K562 (cell line): Measurements from ENCODE around the gene CDHR2. TPM values are rescaled to one million over a fixed set of nuclear protein-coding genes. Genes with fewer than 3 reads are reported as not detected.

Source experiments
- ATAC-seq: fragments of 200-7000 bp; cut with Tn5 transposase; 3 replicates; pipeline ENCODE4 v1.9.1; 2020; ENCODE audit warnings: moderate library complexity
- BruUV-seq: library from RNA; stranded (reverse); fragments of 400-500 nt; replicated peaks from 2 replicates; lab custom pipeline; 2021; lab: Mats Ljungman, UMichigan
- CTCF ChIA-PET: fragments of 300-600 bp; formaldehyde crosslinking; extraction: SDS; loops from one replicate; lab custom pipeline; 2021; ENCODE audit warnings: low intra/inter-chr PET ratio; lab: Yijun Ruan, JAX
- POLR2A ChIA-PET: fragments of 300-600, 350-650 bp; sonication (Branson Sonifier 250); formaldehyde crosslinking; extraction: SDS; loops from one replicate; lab custom pipeline; 2021; ENCODE audit warnings: antibody characterized with exemption, inconsistent platforms; lab: Yijun Ruan, JAX
- DNase-seq, 4 experiments: peaks; one replicate each; pipeline versions ENCODE4 v3.0.0 to v3.0.0-alpha.2; 2011 to 2018; ENCODE audit warnings: low spot score in 3 of 4, mixed read lengths in 3 of 4; ENCODE audit errors: extremely low read depth in 1 of 4
- FAIRE-seq: peaks from 2 replicates; lab custom pipeline; 2011; peaks lifted over from hg19 to GRCh38; lab: Jason Lieb, UNC
- H2AFZ ChIP-seq: 2 replicates; pipeline ENCODE4 v1.6.0; 2011; ENCODE audit warnings: low read depth, low read length, control low read depth, inconsistent platforms
- H3K27ac ChIP-seq: fragments of 200-600 bp; 3 replicates; pipeline ENCODE4 v1.8.0; 2011; ENCODE audit warnings: low read depth, mild to moderate bottlenecking, control low read depth, inconsistent platforms, low read length, moderate library complexity, mixed read lengths; ENCODE audit errors: extremely low read depth
- H3K27me3 ChIP-seq, 2 experiments: fragments of 300-600 bp in 1 of 2; 2 replicates in 1 of 2; 3 replicates in 1 of 2; pipeline versions ENCODE4 v1.6.0 to v1.8.0; 2011; ENCODE audit warnings: inconsistent platforms in 2 of 2, low read length in 2 of 2, mild to moderate bottlenecking in 1 of 2, mixed read lengths in 1 of 2, moderate library complexity in 1 of 2; ENCODE audit not compliant: control insufficient read depth in 2 of 2, insufficient read depth in 2 of 2
- H3K36me3 ChIP-seq: fragments of 300-600 bp; 3 replicates; pipeline ENCODE4 v1.8.0; 2011; ENCODE audit warnings: mild to moderate bottlenecking, low read length, inconsistent platforms; ENCODE audit not compliant: control insufficient read depth, insufficient read depth
- H3K4me1 ChIP-seq, 2 experiments: fragments of 200-600 bp in 1 of 2; replicated peaks in 1 of 2; 2 replicates in 1 of 2; 3 replicates in 1 of 2; pipeline versions ENCODE4 v1.5.1 to v1.8.0; 2011; ENCODE audit warnings: inconsistent platforms in 2 of 2, low read length in 2 of 2, mild to moderate bottlenecking in 1 of 2, mixed read lengths in 1 of 2, moderate library complexity in 1 of 2; ENCODE audit not compliant: control insufficient read depth in 2 of 2, insufficient read depth in 2 of 2
- H3K4me2 ChIP-seq: 2 replicates; pipeline ENCODE4 v1.6.1; 2011; ENCODE audit warnings: low read length, control low read depth, inconsistent platforms, mixed read lengths; ENCODE audit not compliant: insufficient read depth
- H3K4me3 ChIP-seq: fragments of 200-600 bp; sonication (generic), shearing (Covaris generic); 2 replicates; pipeline ENCODE4 v1.5.1; 2016; ENCODE audit warnings: control low read depth, inconsistent platforms
- H3K79me2 ChIP-seq: fragments of 200-600 bp; 3 replicates; pipeline ENCODE4 v1.8.0; 2011; ENCODE audit warnings: low read length, inconsistent platforms; ENCODE audit not compliant: control insufficient read depth, insufficient read depth
- H3K9ac ChIP-seq, 2 experiments: 2 replicates each; pipeline versions ENCODE4 v1.6.0 to v1.6.1; 2011; ENCODE audit warnings: low read depth in 2 of 2, low read length in 2 of 2, control low read depth in 1 of 2, inconsistent platforms in 1 of 2, mild to moderate bottlenecking in 1 of 2, mixed read lengths in 1 of 2; ENCODE audit not compliant: insufficient read depth in 1 of 2
- H3K9me1 ChIP-seq: one replicate; pipeline ENCODE4 v1.6.0; 2011; ENCODE audit warnings: inconsistent platforms, mild to moderate bottlenecking, low read length, moderate library complexity; ENCODE audit not compliant: control insufficient read depth, insufficient read depth
- H3K9me3 ChIP-seq: replicated peaks from 2 replicates; pipeline ENCODE4 v1.5.1; 2011; ENCODE audit warnings: low read depth, low read length, inconsistent platforms; ENCODE audit not compliant: control insufficient read depth, insufficient read depth
- H4K20me1 ChIP-seq: replicated peaks from 2 replicates; pipeline ENCODE4 v1.6.1; 2011; ENCODE audit warnings: low read length, inconsistent platforms, mixed read lengths; ENCODE audit not compliant: control insufficient read depth, insufficient read depth
- ETV6 ChIP-seq, 3 experiments: fragments of 150-350 bp in 1 of 3; sonication (generic) in 1 of 3; formaldehyde crosslinking in 1 of 3; IDR thresholded peaks; 2 replicates each; pipeline versions ENCODE4 v1.6.1 to v1.8.0; 2014 to 2022; ENCODE audit warnings: borderline replicate concordance in 2 of 3, low read depth in 2 of 3, antibody characterized with exemption in 1 of 3, low read length in 1 of 3, mild to moderate bottlenecking in 1 of 3, missing genetic modification reagents in 1 of 3
- GTF2A2 ChIP-seq: IDR thresholded peaks from 2 replicates; pipeline ENCODE4 v1.6.1; 2016; ENCODE audit warnings: mild to moderate bottlenecking, missing genetic modification characterization, missing compliant biosample characterization
- NR1H2 ChIP-seq: sonication (generic); formaldehyde crosslinking; IDR thresholded peaks from 2 replicates; pipeline ENCODE4 v1.4.0; 2020; ENCODE audit warnings: mild to moderate bottlenecking, missing genetic modification reagents
- NR2C2 ChIP-seq, 2 experiments: fragments of 200-800 bp in 1 of 2; sonication (Bioruptor generic) in 1 of 2; sonication (generic) in 1 of 2; formaldehyde crosslinking in 1 of 2; IDR thresholded peaks; 2 replicates each; pipeline versions ENCODE4 v1.6.1 to v1.8.0; 2016 to 2022; ENCODE audit warnings: mild to moderate bottlenecking in 1 of 2, missing compliant biosample characterization in 1 of 2, missing genetic modification characterization in 1 of 2, missing genetic modification reagents in 1 of 2
- POLR2G ChIP-seq: fragments of 200-400 bp; formaldehyde crosslinking; IDR thresholded peaks from 2 replicates; pipeline ENCODE4 v1.6.1; 2017; ENCODE audit warnings: low read depth, mild to moderate bottlenecking, antibody characterized with exemption, low read length, moderate library complexity
- RBBP5 ChIP-seq: fragments of 200-600 bp; sonication (generic); IDR thresholded peaks from 2 replicates; pipeline ENCODE4 v1.6.1; 2012; ENCODE audit warnings: borderline replicate concordance, mild to moderate bottlenecking, low read length, control low read depth, inconsistent platforms; ENCODE audit not compliant: insufficient read depth, poor library complexity, severe bottlenecking
- ZBTB17 ChIP-seq: fragments of 450-650 bp; formaldehyde crosslinking; IDR thresholded peaks from 2 replicates; pipeline ENCODE4 v1.4.0; 2020; ENCODE audit warnings: mild to moderate bottlenecking
- ZNF232 ChIP-seq: sonication (generic); formaldehyde crosslinking; IDR thresholded peaks from 2 replicates; pipeline ENCODE4 v1.8.0; 2022; ENCODE audit warnings: mild to moderate bottlenecking, missing genetic modification reagents
- ZNF445 ChIP-seq: fragments of 250-450 bp; sonication (Bioruptor Pico); IDR thresholded peaks from 2 replicates; pipeline ENCODE4 v1.4.0; 2020; ENCODE audit warnings: low read depth, mild to moderate bottlenecking, moderate library complexity
- ZSCAN29 ChIP-seq: fragments of 450-650 bp; IDR thresholded peaks from 2 replicates; pipeline ENCODE4 v1.6.1; 2017
- WGBS: fragments of 100-300 bp; shearing (Covaris generic); methylation state at CpG from one replicate; pipeline ENCODE4 v1.1.6; 2016; ENCODE audit warnings: low coverage, mixed read lengths; ENCODE audit not compliant: insufficient coverage; ENCODE audit errors: missing lambda C conversion rate; 5-methylcytosine and 5-hydroxymethylcytosine counted together
- in situ Hi-C: fragments of 300-500 bp; cut with MboI; formaldehyde crosslinking; loops from 4 replicates; pipeline ENCODE4 v1.15.0; 2018; ENCODE audit warnings: inconsistent platforms, mixed read lengths
- intact Hi-C: fragments of 100-400 bp; cut with micrococcal nuclease; formaldehyde crosslinking; loops from 2 replicates; pipeline ENCODE4 v1.14.2; 2022
- polyA plus RNA-seq, 8 experiments: library from polyadenylated mRNA; depleted of rRNA in 4 of 8; stranded (reverse) in 5 of 8; unstranded in 3 of 8; fragments of >200 nt; fragmentation: Nextera tagmentation in 2 of 8; fragmentation: Illumina TruSeq in 1 of 8; extraction: Ambion mirVana in 2 of 8; extraction: Trizol in 1 of 8; gene quantifications; 2 replicates each; pipeline versions ENCODE4 v1.2.1 to v1.2.3, GENCODE V29; 2011 to 2014; ENCODE audit warnings: inconsistent platforms in 1 of 8, missing spikeins in 1 of 8
- total RNA-seq, 7 experiments: library from RNA; depleted of rRNA in 6 of 7; stranded (reverse); fragments of >200 nt in 6 of 7; fragmentation: Illumina TruSeq in 2 of 7; extraction: Trizol in 2 of 7; gene quantifications; 2 replicates each; pipeline versions ENCODE4 v1.2.1 to v1.2.3, GENCODE V29; 2011 to 2021; ENCODE audit warnings: low replicate concordance in 1 of 7
- TF ChIP-seq, protein P1 (sequence below): sonication (generic); formaldehyde crosslinking; IDR thresholded peaks from 2 replicates; pipeline ENCODE4 v1.8.0; 2022; ENCODE audit warnings: mild to moderate bottlenecking, missing genetic modification reagents
- TF ChIP-seq, protein P2 (sequence below): sonication (generic); formaldehyde crosslinking; IDR thresholded peaks from 2 replicates; pipeline ENCODE4 v1.9.0; 2022; ENCODE audit warnings: mild to moderate bottlenecking, missing genetic modification reagents

Gene CDHR2
- total and polyA plus RNA-seq, 9 of the 15 experiments (the other 6 are each of a cell fraction or from before 2014, with no cell fraction given), result 0.01 to 0.62 (median 0.09) TPM; not detected in 2

DNA sequence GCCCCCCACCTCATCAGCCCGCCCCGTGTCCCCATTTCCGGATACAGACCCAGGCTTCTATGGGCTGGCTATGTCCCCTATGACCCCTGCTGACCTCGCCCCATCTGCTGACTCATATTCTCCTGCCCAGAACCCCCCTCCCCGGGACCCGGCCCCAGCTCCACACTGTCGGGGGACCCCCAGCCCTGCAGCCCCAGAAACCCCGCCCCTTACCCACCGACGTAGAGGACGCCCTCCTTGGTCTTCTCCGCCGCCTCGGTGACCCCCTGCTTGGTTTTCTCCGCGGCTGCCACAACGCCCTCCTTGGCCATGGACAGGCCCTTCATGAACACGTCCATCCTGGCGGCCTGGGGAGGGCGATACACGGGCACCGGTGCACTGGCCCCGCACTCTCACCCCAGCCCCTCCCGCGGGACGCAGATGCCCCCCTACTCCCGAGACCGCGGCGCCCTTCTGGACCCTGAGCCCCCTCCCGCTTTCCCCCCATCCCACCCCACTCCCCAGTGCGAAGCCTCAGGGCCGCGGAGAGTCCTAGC is 80.2 kb downstream of the CDHR2 start:
- no peaks in the 10 kb centered on the region for H3K9me1 ChIP-seq
- no peak for ATAC-seq
- in situ Hi-C loops, result no loop called here
- no peak for DNase-seq
- intact Hi-C loops, result no loop called here
- H3K4me2 ChIP-seq, result no peak overlapping the region
- no peak overlapping the region for H3K9ac ChIP-seq
- peaks cover 13% of the 10 kb centered on the region; the same call in 1 of the 2 replicates for H4K20me1 ChIP-seq
- no peaks in the 10 kb centered on the region for H3K9me3 ChIP-seq
- no peak for FAIRE-seq
- no peak overlapping the region for H3K4me3 ChIP-seq
- BruUV-seq, result no TSS peak
- peaks cover 0 to 23% of the 10 kb centered on the region in 2 experiments; a peak in 2 of 5 replicates for H3K4me1 ChIP-seq
- POLR2A ChIA-PET, result no interaction called here
- WGBS, result 31% methylated on average over 30 of the region's 34 CpGs
- no peak overlapping the region for H2AFZ ChIP-seq
- no peaks in the 10 kb centered on the region for H3K36me3 ChIP-seq
- peaks cover 46 to 80% of the 10 kb centered on the region in 2 experiments for H3K27me3 ChIP-seq
- CTCF ChIA-PET, result no interaction called here
- no peak overlapping the region for H3K27ac ChIP-seq
- no peaks in the 10 kb centered on the region for H3K79me2 ChIP-seq
- no peak for TF ChIP-seq ETV6 (IDR thresholded peaks at IDR 0.05; ENCODE audit: borderline replicate concordance in 1 of 2, low read depth in 2 of 2, low read length in 1 of 2)
- no peak for TF ChIP-seq ETV6 (CRISPR knock-in tag; IDR thresholded peaks at IDR 0.05; ENCODE audit: borderline replicate concordance)
- no peak for TF ChIP-seq RBBP5
- TF ChIP-seq POLR2G, result no peak
- no peak for TF ChIP-seq ZBTB17 (CRISPR knock-in tag)
- TF ChIP-seq, protein P1, sequence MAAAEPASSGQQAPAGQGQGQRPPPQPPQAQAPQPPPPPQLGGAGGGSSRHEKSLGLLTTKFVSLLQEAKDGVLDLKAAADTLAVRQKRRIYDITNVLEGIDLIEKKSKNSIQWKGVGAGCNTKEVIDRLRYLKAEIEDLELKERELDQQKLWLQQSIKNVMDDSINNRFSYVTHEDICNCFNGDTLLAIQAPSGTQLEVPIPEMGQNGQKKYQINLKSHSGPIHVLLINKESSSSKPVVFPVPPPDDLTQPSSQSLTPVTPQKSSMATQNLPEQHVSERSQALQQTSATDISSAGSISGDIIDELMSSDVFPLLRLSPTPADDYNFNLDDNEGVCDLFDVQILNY (CRISPR knock-in tag), result no peak
- TF ChIP-seq, protein P2, sequence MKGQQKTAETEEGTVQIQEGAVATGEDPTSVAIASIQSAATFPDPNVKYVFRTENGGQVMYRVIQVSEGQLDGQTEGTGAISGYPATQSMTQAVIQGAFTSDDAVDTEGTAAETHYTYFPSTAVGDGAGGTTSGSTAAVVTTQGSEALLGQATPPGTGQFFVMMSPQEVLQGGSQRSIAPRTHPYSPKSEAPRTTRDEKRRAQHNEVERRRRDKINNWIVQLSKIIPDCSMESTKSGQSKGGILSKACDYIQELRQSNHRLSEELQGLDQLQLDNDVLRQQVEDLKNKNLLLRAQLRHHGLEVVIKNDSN (CRISPR knock-in tag), result no peak
- no peak for TF ChIP-seq NR1H2 (CRISPR knock-in tag)
- no peak for TF ChIP-seq ZNF232 (CRISPR knock-in tag)
- no peak for TF ChIP-seq GTF2A2 (tag)
- TF ChIP-seq ZSCAN29, result no peak
- TF ChIP-seq ZNF445 (CRISPR knock-in tag), result no peak
- TF ChIP-seq NR2C2 (CRISPR knock-in tag; IDR thresholded peaks at IDR 0.05), result no peak
- no peak for TF ChIP-seq NR2C2 (tag; IDR thresholded peaks at IDR 0.05)
